GM21723 (cell line): ENCODE data around the gene ATPAF2.

ENCODE experiments used
- ATAC-seq: cut with Tn5 transposase; IDR thresholded peaks from one replicate; pipeline ENCODE4 v1.9.1; 2021; ENCODE audit warnings: mild to moderate bottlenecking, moderate library complexity; ENCODE audit not compliant: unreplicated experiment

The ATPAF2 gene

GRCh38 chr17:18040261-18040858 is 1.4 kb upstream of the ATPAF2 start:
- ATAC-seq = no peak

GRCh38 chr17:18039535-18040260 is 730 bp upstream of the ATPAF2 start:
- ATAC-seq = peak; percentile 10

- ATAC-seq = peak; percentile 12
These were observed 668 bp downstream of the ATPAF2 start for GRCh38 chr17:18038149-18038850.

GRCh38 chr17:18037486-18037885 is 1.5 kb downstream of the ATPAF2 start:
- no peak for ATAC-seq

- no peak for ATAC-seq
These were observed 3.3 kb downstream of the ATPAF2 start for GRCh38 chr17:18035704-18036103.

GRCh38 chr17:18033442-18034099 is 5.4 kb downstream of the ATPAF2 start:
- peak; percentile 69 for ATAC-seq

- ATAC-seq = no peak
These were observed 7.0 kb downstream of the ATPAF2 start for GRCh38 chr17:18031955-18032354.

GRCh38 chr17:18028952-18029540 is 9.9 kb downstream of the ATPAF2 start:
- no peak for ATAC-seq

- ATAC-seq = no peak
These were observed 10.6 kb downstream of the ATPAF2 start for GRCh38 chr17:18028114-18028951.

GRCh38 chr17:18027280-18027679 is 11.7 kb downstream of the ATPAF2 start:
- no peak for ATAC-seq

GRCh38 chr17:18025945-18026776 is 12.8 kb downstream of the ATPAF2 start:
- ATAC-seq = no peak

- no peak for ATAC-seq
These were observed 13.6 kb downstream of the ATPAF2 start for GRCh38 chr17:18025241-18025944.

- no peak for ATAC-seq
These were observed 17.6 kb downstream of the ATPAF2 start for GRCh38 chr17:18021372-18021771.

- ATAC-seq = no peak
These were observed 18.0 kb downstream of the ATPAF2 start for GRCh38 chr17:18020971-18021370.

- no peak for ATAC-seq
These were observed 19.2 kb downstream of the ATPAF2 start for GRCh38 chr17:18019838-18020154.

GRCh38 chr17:18018411-18018921 is 20.5 kb downstream of the ATPAF2 start:
- no peak for ATAC-seq

GRCh38 chr17:18017958-18018357 is 21.0 kb downstream of the ATPAF2 start:
- no peak for ATAC-seq

- no peak for ATAC-seq
These were observed 22.5 kb downstream of the ATPAF2 start for GRCh38 chr17:18016426-18016825.

GRCh38 chr17:18015593-18015992 is 23.4 kb downstream of the ATPAF2 start:
- ATAC-seq = no peak
